Neural crest cell (in vitro differentiated cells): ENCODE measurements around the gene ATP12A. TPM values are rescaled to one million over a fixed set of nuclear protein-coding genes. Genes with fewer than 3 reads are reported as not detected.

Source experiments
- DNase-seq: peaks from one replicate; pipeline ENCODE4 v3.0.0; 2021; ENCODE audit warnings: low read depth, mixed read lengths, low spot score
- H3K27ac Mint-ChIP-seq: one replicate; pipeline ENCODE4 v1.8.0; 2021; ENCODE audit warnings: mild to moderate bottlenecking, mixed read lengths; ENCODE audit not compliant: unreplicated experiment
- H3K27me3 Mint-ChIP-seq: 2 replicates; pipeline ENCODE4 v1.8.0; 2021; ENCODE audit warnings: low read depth, mild to moderate bottlenecking, mixed read lengths
- H3K36me3 Mint-ChIP-seq: 2 replicates; pipeline ENCODE4 v1.8.0; 2021; ENCODE audit warnings: low read depth, mild to moderate bottlenecking, mixed read lengths
- H3K4me1 Mint-ChIP-seq: 2 replicates; pipeline ENCODE4 v1.8.0; 2021; ENCODE audit warnings: mixed read lengths
- H3K4me3 Mint-ChIP-seq: one replicate; pipeline ENCODE4 v1.8.0; 2021; ENCODE audit warnings: mild to moderate bottlenecking, mixed read lengths
- H3K9me3 Mint-ChIP-seq: 2 replicates; pipeline ENCODE4 v1.8.0; 2021; ENCODE audit warnings: mixed read lengths
- total RNA-seq: library from RNA; stranded (reverse); gene quantifications from 2 replicates; pipeline ENCODE4 v1.2.1, GENCODE V29; 2021
- TF ChIP-seq, protein P1 (sequence below): fragments of 200-600 bp; sonication (generic); conservative IDR thresholded peaks from 2 replicates; pipeline ENCODE4 v1.5.0; 2021; ENCODE audit warnings: antibody characterized with exemption, mild to moderate bottlenecking

ATP12A gene
- total RNA-seq, 1 donor from 2014 or later: 0.12 TPM

DNA sequence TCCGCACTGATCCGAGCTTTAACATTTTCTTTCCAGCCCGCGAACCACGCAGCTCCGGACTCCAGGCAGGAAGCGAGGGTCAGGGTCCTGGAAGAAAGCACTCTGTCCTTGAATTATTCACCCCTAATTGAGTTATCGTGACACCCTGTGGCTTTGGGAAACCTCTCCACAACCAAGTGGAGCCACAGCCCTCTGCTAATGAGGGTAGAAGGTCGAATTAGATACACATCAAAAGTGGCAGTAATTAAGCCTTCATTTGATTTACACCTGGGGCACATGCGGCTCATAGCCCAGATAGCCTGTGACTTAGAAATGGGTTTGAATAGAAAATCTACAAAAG, 67.8 kb downstream of the ATP12A start:
- no peak overlapping the region for H3K27ac Mint-ChIP-seq
- no peak for DNase-seq

DNA sequence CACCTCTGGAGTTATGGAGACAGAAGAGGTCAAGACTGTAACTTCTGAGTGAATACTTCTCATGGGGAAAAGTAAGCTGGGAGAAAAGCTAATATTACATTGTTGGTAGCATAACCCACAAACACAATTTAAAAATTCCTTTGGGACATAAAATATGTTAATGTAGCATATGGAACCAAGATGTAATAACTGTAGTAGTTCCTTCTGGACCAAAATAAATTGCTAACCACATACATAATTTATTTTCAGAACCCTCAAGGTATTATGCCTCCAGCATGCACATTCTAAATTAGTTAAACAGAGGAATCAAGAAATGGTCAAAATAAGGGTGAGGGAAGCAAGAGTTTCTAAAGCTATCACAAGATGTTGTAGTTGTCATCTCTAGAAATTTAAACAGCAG, 79.0 kb downstream of the ATP12A start:
- Mint-ChIP-seq H3K27ac (no peak overlapping the region), H3K4me1 (no peaks in the 10 kb centered on the region), H3K36me3 (no peaks in the 10 kb centered on the region), H3K27me3 (peaks cover 11% of the 10 kb centered on the region), H3K9me3 (no peaks in the 10 kb centered on the region), H3K4me3 (no peak overlapping the region)
- DNase-seq: no peak
- TF ChIP-seq, protein P1, sequence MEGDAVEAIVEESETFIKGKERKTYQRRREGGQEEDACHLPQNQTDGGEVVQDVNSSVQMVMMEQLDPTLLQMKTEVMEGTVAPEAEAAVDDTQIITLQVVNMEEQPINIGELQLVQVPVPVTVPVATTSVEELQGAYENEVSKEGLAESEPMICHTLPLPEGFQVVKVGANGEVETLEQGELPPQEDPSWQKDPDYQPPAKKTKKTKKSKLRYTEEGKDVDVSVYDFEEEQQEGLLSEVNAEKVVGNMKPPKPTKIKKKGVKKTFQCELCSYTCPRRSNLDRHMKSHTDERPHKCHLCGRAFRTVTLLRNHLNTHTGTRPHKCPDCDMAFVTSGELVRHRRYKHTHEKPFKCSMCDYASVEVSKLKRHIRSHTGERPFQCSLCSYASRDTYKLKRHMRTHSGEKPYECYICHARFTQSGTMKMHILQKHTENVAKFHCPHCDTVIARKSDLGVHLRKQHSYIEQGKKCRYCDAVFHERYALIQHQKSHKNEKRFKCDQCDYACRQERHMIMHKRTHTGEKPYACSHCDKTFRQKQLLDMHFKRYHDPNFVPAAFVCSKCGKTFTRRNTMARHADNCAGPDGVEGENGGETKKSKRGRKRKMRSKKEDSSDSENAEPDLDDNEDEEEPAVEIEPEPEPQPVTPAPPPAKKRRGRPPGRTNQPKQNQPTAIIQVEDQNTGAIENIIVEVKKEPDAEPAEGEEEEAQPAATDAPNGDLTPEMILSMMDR: no peak

More for the DNA sequence above, 67.8 kb downstream of the ATP12A start:
- TF ChIP-seq, protein P1: no peak
- peak overlapping the region; percentile 84 for H3K4me3 Mint-ChIP-seq
- peaks cover 12% of the 10 kb centered on the region for H3K4me1 Mint-ChIP-seq
- H3K9me3 Mint-ChIP-seq: no peaks in the 10 kb centered on the region
- peaks cover 86% of the 10 kb centered on the region for H3K27me3 Mint-ChIP-seq
- H3K36me3 Mint-ChIP-seq: no peaks in the 10 kb centered on the region

Other genes starting within 250 kb of the ATP12A start
- gene PARP4, start 167.6 kb upstream of the ATP12A start, total RNA-seq: 34.7 and 36.3 TPM in 2 replicates
- gene RNF17, start 83.8 kb downstream of the ATP12A start, total RNA-seq: not detected in 2 replicates